HG02870 (cell line): ENCODE data around the gene SELENOW.
"Not testable (repeated sequence)": the region's sequence is repeated elsewhere in the genome, so short reads cannot be mapped to it uniquely, and the experiment has no call there.

Experiments used
- ATAC-seq: cut with Tn5 transposase; IDR thresholded peaks from one replicate; pipeline ENCODE4 v1.9.1; 2021; ENCODE audit warnings: mild to moderate bottlenecking, moderate library complexity; ENCODE audit not compliant: unreplicated experiment

The SELENOW gene

DNA sequence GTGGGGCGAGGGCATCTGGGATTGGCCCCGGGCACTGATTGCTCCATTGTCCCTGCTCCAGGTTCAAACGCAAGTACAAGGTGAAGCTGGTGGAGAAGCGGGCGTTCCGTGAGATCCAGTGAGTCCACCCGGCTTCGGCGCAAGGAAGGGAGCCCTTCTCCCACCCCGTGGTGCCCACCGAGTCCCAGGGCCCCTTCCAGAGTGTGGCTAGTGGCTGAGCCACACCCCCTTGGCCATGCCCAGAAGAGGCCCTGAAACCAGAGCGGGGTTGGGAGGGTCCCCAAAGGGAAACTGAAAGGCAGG is 21.9 kb upstream of the SELENOW start:
- no peak for ATAC-seq

DNA sequence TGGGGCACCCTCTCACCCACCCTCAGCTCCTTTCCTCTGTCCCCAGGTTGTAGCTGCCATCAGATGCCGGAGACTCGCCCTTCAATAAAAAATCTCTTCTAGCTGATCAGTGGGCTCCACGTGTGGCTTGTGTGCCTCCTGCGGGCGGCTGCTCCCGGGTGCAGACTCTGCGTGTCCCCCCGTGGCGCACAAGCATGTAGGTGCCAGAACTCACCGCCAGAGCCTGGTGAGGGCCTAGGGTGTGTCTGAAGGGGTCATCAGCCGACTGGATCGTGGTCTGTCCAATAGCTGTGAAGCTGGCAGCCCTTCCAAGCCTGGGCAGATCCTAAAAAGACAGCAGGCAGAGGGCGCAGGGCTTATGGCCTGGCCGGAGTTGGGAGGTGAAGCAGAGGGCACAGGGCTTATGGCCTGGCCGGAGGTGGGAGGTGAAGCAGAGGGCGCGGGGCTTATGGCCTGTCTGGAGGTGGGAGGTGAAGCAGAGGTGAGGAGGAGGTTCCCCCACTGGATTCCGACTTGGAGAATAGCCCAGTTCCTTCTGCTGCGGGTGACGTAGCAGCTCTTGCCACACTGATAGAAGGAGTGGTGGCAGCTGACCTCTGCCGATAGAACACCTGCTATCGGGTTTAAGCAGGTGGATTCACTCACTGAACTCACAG is 21.4 kb upstream of the SELENOW start:
- ATAC-seq: no peak

DNA sequence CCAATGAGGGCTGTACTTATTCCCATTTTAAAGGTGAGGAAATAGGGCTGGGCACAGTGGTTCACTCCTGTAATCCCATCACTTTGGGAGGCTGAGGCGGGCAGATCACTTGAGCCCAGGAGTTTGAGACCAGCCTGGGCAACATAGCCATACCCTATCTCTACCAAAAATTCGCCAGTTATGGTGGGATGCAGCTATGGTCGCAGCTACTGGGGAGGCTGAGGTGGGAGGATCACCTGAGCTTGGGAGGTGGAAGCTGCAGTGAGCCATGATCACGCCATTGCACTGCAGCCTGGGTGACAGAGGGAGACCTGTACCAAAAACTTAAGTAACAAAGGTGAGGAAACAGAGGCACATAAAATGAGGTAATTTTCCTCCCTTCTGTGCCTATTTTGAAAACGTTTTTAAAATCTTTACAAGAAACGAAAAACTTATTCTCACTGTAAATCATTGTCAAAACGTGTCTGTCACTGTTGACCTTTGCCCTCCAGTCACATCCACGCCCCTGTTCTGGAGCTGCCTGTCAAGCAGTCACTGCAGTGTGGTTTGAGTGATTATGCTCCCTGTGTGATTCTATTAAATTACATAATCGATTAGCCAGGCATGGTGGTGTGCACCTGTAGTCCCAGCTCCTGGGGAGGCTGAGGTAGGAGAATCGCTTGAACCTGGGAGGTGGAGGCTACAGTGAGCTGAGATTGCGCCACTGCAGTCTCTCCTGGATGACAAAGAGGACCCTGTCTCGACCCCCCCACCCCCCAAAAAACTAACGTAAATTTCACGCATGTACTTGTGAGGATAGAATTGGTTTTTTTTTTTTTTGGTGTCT is 20.7 kb upstream of the SELENOW start:
- no peak for ATAC-seq

DNA sequence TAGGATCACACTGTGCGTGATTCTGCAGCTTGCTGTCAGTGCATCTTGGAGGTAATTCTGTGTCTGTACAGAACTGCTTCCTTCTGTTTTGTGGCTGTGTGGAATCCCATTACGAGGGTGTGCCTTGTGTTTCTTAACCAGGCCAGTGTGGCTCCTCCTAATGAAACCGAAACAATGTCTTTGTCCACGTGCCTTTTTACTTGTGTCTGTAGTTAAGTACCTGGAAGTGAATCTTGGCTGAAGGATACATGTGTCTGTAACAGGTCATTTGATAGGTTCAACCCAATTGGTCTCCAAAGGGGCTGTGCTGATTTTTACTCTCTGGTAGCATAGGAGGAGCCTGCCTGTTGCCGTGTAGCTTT is 20.1 kb upstream of the SELENOW start:
- ATAC-seq: no peak

DNA sequence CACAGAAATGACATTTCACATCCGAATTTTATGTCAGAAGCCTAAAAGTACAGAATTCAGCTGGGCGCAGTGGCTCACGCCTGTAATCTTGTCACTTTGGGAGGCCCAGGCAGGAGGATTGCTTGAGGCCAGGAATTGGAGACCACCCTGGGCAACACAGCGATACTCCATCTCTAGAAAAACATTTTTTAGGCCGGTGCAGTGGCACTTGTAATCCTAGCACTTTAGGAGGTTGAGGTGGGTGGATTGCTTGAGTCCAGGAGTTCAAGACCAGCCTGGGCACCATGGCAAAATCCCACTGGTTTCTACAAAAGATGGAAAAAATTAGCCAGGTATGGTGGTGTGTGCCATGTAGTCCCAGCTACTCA is 17.9 kb upstream of the SELENOW start:
- no peak for ATAC-seq

DNA sequence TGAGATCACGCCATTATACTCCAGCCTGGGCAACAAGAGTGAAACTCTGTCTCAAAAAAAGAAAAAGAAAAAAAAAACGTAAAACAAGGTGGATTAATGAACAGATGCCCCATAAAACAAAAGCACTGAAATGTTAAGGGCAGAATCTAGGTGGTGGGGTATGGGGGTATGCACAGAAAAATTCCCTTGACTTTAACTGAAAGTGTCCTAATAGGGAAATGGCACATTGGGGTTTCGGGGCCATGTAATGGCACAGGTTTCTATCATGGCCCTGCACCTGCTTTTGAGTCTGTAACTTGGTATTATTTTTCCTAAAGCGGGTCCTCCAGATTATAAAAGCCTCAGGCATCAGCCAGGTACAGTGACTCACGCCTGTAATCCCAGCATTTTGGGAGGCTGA is 16.9 kb upstream of the SELENOW start:
- no peak for ATAC-seq

DNA sequence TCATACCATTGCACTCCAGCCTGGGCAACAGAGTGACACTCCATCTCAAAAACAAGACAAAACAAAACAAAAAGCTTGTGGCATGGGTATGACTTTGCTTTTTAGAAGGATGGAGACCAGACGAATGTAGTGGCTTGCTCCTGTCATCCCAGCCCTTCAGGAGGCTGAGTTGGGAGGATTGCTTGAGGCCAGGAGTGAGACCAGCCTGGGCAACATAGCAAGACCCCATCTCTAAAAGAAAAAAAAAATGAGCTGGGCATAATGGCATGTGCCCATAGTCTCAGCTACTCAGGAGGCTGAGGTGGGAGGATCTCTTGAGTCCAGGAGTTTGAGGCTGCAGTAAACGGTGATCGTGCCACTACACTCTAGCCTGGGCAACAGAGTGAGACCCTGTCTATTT is 16.4 kb upstream of the SELENOW start:
- ATAC-seq: no peak

DNA sequence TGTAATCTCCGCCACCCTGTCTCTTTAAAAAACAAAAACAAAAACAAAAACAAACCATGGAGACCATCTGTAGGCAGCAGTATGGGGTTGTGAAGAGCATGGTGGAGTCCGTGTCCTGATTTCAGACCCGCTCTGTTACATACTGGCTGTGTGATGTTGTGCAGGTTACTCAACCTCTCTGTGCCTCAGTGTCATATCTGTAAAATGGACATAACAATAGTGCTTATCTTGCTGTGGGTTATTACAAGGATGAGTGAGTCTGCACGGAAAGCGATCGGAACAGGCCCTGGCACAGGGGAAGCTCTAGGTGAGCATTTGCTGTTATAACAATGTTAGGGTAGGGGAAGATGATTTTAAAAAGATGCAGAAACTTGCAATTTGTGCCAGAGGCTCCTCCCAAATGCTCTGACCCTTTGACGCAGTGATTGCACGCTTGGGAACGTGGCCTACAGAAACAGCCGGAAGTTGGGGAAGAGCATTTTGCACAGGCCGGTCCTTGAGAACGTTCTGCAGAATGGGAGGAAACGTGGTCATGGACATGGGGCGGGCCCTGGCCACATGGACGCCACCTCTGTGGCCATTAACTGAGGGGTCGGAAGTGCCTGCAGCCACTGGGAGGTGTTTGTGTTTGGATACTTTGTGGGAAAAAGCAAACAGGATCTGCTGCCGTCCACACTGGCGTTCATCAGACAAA is 15.7 kb upstream of the SELENOW start:
- no peak for ATAC-seq

DNA sequence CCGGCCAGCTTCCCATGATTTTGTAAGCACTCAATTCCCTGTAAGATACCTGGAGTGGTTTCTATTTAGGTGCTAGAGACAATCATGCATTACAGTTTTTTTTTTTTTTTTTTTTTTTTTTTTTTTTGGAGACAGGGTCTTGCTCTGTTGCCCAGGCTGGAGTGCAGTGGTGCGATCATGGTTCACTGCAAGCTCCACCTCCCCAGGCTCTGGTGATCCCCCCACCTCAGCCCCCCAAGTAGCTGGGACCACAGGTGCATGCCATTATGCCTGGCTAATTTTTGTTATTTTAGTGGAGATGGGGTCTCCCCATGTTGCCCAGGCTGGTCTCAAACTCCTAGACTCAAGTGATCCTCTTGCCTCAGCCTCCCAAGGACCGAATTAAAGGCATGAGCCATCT is 13.8 kb upstream of the SELENOW start:
- ATAC-seq: not testable (repeated sequence)

DNA sequence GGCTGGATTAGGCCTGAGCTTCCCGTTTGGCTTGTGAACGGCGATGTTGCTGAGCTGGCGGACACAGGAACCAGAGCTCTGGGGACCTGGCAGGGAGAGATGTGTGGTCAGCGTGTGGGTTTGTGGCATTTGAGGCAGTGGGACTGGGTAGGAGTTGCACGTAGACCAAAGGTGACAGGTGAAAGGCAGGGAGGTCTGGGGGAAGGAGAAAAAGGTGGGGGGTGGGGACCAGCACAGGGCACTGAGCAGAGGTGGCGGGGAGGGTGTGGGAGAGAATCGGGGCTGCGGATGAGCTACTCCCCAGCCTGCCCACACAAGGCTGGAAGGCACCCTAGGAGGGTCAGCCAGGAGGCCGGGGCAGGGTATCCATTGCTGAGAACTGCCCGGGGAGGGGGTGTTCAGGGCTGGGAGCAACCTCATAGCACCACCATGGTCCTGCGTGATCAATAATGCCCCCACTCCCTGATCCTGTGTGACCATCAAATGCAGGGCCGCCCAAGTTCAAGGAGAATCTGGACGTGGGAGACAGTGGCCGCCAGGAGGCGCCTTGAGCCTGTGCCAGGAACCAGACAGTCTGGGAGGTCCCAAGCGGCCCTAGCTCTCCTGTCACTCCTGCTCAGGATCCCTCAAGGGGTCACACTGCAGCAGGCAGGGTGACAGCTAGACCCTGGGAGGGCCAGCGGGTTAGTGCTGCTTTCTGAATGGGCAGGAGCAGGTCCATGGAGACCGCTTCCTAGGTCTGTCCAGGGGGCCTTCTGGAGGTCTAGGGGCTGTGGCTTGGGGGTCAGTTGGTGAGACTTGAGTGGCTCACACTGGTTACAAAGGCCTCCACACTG is 12.8 kb upstream of the SELENOW start:
- no peak for ATAC-seq

DNA sequence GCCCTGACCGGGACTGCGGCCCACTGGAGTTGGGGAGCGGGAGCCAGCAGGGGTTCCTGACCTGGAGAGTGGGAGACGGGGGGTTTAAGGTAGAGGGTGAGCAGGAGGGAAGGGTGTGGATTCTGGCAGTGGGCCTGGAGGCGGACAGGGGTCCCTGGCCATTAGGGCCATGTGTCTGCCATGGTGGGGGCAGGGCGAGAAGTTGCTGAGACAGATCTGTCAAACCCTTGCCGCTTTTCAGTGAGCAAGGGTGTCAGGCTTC is 12.2 kb upstream of the SELENOW start:
- ATAC-seq: no peak

DNA sequence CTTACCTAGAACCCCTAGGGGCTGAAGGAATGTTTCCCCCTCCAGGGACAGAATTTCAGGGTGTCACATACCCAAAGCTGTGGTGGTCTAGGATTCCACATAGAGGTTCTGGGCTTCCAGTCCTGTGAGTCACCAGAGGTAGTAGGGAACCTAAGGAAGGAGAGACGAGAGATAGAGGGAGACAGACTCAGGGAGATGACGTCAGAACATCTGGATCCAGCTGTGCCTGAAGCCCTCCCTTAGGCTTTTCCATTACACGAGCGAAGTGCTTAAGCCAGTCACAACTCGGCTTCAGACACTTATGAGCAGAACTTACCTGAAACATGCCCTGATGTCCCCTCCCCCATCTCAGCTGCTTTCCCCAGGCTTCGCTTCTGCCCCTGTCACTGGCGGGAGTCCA is 11.8 kb upstream of the SELENOW start:
- ATAC-seq: no peak

DNA sequence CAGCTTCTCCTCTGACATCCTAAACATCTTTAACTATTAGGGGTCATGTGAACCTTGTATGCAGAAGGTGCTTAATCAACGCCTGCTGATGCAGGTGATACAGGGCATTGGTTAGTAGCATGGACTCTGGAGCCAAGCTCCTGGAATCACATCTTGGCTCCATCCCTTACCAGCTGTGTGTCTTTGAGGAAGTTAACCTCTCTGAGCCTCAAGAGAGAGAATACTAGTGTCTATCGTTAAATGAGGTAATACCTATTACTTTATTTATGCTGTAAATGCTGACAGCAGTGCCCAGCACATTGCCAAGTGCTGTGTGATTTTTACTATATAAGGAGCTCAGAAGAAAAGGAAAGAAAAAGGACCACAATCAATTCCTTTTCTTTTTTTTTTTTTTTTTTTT is 11.2 kb upstream of the SELENOW start:
- ATAC-seq: no peak

DNA sequence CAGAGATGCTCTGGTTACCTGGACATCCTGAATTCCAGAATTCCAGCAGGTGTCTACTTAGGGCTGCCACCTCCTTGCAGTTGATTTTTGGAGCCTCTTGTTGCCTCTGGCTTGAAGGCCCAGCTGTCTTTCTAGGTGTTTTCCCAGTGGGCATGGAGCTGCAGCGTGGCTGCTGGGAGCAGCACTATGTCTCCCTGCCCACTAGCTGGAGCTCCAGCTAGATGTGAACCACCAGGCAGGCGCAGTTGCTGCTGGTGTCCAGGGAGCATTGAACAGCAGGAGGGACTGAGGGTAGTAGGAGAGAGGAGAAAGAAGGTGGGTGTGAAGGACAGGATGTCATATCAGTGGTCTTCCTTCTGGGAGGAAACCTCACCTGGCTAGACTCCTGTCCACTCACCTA is 9.9 kb upstream of the SELENOW start:
- no peak for ATAC-seq

DNA sequence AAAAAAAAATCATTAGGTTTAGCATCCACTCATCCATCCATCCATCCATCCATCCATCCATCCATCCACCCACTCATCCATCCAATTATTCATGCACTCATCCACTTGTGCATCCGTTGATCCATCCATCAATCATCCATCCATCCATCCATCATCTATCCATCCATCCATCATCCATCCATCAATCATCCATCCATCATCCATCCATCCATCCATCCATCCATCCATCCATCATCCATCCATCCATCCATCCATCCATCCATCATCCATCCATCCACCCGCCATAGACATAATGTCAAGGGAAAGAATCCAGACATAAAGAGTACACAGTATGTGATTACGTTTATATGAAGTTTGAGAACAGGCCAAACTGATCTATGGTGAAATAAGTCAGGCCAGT is 9.0 kb upstream of the SELENOW start:
- no peak for ATAC-seq

DNA sequence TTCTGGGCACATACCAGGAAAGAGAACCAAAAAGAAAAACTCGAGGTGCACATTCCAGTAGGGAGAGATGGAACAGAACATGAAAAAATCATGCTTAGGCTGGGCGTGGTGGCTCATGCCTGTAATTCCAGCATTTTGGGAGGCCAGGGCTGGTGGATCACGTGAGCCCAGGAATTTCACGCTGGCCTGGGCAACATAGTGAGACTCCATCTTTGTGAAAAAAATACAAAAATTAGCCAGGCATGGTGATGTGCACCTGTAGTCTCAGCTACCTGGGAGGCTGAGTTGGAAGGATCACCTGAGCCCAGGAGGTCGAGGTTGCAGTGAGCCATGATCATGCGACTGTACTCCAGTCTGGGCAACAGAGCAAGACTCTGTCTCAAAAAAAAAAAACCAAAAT is 7.2 kb upstream of the SELENOW start:
- not testable (repeated sequence) for ATAC-seq

DNA sequence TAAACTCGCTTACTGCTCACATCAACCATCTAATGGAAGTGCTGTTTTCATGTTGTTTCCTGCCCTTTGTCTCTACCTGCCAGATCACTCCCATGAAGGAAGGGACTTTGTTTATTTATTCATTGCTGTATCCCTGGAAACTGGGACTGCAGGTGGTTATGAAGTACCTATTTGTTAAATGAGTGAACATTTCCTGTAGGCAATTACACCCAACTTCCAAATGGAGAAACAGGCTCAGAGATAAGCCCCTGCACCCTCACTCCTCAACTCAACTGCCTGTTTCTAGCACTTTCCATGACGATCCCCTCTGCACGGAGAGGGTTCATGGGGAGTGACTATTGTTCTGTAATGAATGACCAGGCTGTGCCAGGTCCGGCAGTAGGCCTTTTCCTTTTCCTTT is 1.9 kb upstream of the SELENOW start:
- no peak for ATAC-seq

DNA sequence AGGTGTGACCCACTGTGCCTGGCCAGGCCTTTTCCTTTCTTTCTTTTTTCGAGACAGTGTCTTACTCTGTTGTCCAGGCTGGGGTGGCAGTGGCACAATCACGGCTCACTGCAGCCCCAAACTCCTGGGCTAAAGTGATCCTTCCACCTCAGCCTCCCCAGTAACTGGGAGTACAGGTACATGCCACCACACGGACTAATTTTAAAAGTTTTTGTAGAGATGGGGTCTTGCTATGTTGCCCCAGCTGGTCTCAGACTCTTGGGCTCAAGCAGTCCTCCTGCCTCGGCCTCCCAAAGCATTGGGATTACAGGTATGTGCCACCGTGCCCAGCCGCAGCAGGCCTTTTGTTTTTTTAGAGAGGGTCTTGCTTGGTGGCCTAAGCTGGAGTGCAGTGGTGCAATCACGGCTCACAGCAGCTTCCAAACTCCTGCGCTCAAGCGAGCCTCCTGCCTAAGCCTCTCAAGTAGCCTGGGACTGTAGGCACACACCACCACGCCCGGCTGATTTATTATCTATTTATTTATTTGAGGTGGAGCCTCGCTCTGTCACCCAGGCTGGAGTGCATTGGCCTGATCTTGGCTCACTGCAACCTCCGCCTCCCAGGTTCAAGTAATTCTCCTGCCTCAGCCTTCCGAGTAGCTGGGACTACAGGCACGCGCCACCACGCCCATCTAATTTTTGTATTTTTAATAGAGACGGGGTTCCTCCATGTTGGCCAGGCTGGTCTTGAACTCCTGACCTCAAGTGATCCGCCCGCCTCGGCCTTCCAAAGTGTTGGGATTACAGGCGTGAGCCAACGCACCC is 1.1 kb upstream of the SELENOW start:
- not testable (repeated sequence) for ATAC-seq

DNA sequence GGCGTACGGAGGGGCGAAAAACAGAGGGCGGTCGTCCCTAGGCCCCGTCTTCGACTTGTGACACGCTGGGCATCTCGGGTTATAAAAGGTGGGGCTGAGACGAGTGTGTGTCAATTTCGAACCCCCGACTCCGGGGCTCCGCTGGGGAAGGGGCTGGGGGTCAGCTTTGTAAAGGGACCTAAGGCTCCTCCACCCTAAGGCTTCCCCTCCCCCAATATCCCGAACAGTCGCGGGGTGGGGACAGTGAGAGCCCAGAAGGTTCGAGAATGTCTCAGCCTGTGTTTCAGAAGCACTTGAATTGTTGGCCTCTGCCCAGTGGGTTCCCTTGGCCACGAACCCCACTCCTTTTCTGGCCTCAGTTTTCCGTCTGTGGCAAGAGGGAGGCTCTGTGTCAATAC is 450 bp downstream of the SELENOW start:
- no peak for ATAC-seq

DNA sequence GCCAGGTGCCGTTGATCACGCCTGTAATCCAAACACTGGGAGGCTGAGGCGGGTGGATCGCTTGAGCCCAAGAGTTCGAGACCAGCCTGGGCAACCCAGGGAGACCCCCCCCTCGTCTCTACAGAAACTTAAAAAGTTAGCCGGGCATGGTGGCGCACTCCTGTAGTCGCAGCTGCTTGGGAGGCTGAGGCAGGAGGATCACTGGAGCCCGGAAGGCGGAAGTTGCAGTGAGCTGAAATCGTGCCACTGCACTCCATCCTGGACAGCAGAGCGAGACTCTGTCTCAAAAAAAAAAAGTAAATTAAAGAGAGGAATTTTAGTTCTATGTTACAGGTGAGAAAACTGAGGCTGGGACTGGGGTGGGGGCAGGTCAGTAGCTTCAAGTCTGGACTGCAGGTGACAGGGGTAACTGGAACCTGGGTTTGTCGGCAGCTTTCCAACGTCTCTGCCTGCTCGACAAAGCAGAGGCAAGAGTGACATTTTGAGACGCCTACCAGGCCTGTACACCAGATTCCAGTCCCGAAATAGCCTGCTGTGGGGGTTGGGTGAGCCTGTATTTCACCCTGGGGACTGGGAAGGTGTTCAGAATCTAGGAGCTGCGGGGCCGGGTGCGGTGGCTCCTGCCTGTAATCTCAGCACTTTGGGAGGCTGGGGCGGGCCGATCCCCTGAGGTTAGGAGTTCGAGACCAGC is 1.2 kb downstream of the SELENOW start:
- ATAC-seq: no peak

DNA sequence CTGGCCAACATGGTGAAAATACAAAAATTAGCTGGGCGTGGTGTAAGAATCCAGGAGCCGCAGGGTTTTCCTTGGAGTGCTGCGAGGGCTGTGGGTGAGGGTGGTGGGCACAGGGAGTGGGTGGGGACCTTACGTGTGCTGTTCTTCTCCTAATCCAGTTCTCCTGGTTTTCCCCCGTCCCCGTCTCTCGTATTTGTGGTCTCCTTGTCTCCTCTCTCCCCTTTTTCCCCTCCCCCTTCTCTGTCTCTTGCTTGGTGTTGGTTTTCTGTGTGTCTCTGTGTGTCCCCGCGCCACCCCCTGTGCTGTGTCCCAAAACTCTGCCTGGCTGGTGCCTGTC is 1.7 kb downstream of the SELENOW start:
- no peak for ATAC-seq
